HG03439 (cell line): ENCODE data around the gene FRS3.
A peak's percentile ranks its signal among the peaks of the same experiment; 100 is the strongest.

Experiments
- ATAC-seq: cut with Tn5 transposase; IDR thresholded peaks from one replicate; pipeline ENCODE4 v1.9.1; 2021; ENCODE audit warnings: mild to moderate bottlenecking, moderate library complexity; ENCODE audit not compliant: unreplicated experiment

Gene FRS3

DNA sequence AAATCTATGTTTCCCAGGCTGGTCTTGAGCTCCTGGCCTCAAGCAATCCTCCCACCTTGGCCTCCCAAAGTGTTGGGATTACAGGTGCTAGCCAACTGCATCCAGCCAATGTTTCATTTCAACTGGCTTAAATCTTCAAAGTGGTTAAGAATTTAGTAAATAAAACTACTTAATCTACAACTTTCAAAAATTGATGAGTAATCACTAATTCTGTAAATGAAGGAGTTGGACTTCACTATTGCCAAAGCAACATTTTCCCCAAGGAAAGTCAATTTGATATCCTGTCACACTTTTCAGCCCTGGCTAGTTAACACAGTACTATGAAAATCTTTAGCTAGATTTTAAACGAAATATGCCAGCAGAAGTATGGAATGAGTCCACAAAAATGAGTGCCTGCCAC, 11.6 kb upstream of the FRS3 start:
- ATAC-seq, result no peak

DNA sequence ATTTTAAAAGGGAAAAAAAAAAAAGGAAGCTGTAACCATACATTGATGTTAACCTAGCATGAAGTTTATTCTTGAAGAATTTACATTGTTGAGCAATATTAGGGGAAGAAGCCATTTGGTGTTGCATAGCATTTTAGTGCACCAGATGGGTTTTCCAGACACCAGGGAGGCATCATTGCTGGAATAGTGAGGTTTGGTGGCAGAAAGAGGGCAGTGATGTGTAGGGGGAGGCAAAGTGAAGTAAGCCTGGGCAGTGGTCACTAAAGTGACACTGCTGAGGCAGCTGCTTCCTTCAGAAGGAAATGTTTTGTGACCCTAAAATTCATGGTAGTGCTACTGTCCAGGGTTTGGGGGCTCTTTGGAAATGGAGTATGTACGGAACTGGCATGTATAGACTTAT, 10.3 kb upstream of the FRS3 start:
- no peak for ATAC-seq

DNA sequence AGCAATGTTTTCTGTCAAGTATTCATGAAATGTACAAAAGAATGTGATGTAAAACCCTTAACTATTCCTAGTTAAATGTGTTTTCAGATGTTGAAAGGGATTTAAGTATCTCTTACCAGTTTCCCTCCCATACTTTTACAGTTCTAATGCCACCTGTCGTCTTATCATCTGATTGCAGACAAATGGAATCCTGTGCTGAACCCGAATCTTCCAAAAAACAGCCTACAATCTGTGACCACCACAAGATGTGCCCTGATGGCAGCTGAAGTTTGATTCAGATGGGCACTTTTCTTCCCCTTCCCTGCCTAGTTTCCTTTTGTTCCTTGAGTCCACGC, 9.7 kb upstream of the FRS3 start:
- no peak for ATAC-seq

DNA sequence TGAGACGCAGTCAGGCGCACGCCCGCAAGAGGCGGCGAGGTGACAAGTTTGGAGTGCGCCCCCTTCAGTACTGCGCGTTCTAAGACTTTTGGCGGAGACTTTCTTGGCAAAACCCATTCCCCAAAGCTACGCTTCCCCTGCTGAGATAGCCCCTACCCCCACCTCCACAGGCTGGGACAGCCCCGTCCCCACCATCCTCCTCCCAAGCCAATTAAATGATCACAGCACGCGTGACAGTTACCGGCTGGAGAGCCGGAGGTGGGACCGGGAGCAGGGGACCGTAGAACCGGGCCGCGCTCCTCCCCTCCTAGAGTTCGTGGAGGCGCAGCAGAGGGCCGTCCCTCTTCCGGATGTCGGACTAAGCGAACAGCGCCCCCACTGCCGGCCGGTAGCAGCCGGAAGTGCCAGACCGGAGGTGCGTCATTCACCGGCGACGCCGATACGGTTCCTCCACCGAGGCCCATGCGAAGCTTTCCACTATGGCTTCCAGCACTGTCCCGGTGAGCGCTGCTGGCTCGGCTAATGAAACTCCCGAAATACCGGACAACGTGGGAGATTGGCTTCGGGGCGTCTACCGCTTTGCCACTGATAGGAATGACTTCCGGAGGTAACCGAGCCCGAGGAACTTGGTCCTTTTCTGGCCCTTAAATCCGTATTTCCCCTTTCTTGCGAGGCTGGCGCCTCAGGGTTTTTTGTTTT, 7.7 kb upstream of the FRS3 start, which contains the start of gene TOMM6:
TSS of gene TOMM6 (plus strand) at position 476 of the 699 bp plus-strand sequence. CDS start at position 480, 4 bp downstream.
- peak; percentile 83 for ATAC-seq

DNA sequence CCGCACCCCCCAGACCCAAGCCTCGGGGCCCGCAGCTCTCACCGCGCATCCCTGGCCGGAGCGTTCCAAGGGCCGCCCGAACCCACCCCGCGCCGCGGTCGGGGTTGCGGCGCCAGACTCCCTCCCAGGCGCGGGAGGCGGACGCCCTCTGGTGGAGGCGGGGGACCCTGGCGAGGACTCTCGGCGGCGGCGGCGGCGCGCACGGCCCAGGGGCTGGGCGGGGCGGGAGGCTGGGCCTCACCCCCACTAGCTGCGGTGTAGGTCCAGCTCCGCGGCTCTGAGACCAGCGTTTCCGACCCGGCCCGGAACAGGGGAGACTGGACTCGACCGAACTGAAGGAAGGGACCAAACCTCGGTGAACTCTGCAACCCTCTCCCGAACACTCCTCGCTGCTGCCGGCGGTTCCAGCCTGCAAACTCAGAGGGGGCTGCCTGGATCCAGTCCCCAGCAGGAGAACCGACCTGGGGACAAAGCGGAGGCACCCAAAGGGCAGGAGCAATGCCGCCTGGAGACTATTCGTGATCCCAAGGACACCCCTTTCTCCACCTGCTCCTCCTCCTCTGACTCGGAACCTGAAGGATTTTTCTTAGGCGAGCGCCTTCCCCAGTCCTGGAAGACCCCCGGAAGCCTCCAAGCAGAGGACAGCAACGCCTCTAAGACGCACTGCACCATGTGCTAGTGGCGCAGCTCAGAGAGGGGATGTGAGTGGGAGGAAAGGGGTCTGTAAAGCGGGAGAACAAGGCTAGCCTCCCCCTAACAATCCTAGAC, 6.9 kb upstream of the FRS3 start:
- peak; percentile 47 for ATAC-seq

DNA sequence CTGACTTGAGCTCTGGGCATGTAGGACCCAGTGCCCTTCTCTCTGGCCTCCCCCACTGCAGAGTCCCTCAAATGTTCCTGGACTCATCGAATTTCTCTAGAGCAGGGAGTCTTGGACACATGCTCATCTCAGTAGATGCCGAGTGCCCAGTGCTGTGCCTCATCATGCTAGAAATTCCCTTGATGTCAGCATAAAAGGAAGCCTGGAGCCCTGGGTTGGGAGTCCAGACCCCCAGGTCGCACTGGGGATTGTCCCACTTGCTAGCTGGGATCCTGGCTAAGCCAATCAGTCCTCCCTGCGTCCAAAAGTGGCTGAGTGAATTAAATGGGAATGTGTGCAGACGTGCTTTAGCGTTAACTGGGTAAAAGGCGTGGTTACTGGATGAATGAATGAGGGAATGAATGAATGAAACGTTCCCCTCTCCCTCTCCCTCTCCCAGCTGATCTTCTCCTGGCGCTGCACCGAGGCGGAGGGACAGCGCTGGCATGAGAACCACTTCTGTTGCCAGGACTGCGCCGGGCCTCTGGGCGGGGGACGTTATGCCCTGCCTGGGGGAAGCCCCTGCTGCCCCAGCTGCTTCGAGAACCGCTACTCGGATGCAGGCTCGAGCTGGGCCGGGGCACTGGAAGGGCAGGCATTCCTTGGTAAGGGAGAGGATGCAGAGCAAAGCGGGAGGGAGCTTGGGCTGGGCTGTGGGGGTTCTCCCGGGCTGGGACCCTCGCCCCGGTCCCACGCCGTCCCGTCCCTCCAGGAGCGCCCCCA, 6.2 kb upstream of the FRS3 start:
- no peak for ATAC-seq

DNA sequence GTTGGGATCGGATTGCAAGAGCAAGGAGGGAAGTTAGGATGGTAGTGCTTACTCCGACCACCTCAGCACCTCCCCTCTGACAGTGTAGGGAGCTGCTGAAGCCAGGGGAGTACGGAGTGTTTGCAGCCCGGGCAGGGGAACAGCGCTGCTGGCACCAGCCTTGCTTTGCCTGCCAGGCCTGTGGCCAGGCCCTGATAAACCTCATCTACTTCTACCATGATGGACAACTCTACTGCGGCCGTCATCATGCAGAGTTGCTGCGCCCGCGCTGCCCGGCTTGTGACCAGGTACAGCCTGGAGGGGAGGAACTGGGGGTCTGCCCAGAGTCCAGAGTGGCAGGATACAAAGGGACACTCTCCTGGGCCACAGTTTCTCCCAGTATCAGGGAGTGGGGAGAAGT, 5.6 kb upstream of the FRS3 start:
- ATAC-seq, result no peak

DNA sequence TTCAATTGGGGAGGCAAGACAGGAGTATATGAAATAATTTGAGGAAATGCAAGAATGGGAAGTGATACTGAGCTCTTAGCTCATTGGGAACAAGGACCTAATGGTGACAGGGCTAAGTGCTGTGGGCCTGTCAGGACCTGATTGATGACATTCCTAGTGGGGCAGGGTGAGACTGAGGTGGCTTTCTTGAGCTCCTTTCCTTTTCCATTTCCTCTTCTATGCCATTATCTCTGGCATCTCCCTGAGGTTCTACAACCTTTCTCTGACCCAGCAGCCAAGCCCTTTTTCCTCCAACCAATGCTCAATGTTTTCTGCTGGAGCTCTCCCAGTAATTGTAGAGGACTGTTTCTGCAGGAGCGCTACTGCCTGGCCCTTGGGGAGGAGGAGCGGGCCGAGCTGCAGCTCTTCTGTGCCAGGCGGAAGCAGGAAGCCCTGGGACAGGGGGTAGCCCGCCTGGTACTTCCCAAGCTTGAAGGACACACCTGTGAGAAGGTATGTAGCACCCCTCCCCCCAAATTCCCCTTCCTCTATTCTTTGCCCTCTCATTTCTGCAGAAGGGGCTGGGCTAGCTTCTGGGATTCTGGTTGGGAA, 5.0 kb upstream of the FRS3 start:
- ATAC-seq, result no peak

DNA sequence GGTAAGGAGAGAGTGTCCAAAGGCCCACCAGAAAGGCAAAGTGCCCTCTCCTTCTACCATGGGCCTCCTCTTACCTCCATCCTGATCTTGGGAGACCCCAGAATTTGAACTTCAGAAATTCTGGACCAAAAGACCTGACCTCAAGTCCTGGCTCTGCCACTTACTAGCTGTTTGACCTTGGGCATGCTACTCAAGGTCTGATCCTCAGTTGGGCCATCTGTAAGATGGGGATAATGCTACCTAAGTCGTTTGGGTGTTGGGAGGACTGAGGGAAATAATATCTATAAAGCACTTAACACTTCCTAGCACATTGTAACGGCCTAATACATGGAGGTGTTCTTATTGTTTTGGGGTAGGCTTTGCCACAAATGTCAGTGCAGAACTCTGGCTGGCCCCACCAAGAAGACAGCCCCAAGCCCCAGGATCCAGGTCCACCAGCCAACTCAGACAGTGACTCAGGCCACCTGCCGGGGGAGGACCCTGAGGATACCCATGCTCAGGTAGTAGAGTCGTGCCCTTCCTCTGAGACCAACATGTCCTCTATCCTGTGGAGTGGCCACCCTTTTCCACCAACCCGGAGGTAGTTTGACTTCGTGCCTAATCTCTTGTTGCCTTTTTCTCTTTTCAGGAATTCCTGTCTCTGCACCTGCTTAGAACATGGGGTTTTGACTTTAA, 3.5 kb upstream of the FRS3 start:
- no peak for ATAC-seq

DNA sequence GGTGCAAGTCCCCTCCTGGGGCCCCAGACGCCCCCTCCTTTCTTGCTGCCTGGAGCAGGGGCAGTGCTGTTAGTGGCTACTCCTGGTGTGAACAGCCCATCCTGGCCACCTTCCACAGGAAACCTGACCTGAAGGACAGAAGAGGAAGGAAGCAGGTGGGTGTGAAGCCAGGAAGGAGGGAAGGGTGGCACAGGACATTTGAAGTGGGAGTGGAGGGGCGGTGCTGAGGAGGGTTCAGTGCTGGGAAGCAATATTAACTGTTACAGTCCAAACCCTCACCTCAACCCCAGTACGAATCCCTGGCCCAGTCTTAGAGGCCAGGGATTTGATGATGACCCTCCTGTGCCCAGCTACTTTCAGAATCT, 1.6 kb upstream of the FRS3 start:
- no peak for ATAC-seq

DNA sequence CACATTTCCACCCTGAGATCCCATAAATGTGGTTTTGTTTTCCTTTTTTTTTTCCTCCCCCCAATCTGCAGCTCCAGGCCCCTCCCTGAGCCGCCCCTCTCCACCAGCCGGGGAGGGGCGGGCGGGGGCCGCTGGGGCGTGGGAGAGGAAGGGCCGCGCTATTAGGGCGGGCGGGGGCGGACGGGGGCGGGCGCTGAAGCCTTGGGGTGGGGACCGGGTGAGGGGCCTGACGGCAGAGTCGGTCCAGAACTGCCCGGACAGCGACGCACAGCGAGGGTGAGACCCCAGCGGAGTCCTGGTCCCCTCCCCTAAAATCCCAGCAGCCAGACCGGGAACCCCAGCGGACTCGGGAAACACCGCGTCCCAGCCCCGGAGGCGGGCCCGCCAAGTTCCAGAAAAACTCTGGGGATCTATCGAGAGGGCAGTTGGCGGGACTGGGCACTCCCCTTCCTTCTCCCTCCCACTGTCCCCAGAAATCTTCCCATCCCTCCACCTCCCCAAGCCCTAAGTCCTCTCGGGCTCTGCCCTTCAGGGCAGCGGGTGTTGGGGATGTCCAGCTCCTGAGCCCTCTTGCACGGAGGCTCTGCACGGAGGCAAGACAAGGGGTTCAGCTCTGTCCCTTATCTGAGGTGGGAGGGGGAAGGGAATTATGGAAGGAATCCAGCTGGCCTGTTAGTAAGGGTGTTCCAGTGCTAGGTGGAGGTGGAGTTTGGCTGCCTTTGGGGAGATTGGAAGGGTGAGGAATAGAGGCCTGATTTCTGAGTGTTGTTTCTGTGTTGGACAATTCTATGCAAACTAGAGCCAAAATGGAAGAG, 1.1 kb upstream of the FRS3 start, which contains the start of gene PRICKLE4:
TSS of gene PRICKLE4 (plus strand) at position 232 of the 815 bp plus-strand sequence. CDS start 2,692 bp downstream, outside the sequence.
- no peak for ATAC-seq

DNA sequence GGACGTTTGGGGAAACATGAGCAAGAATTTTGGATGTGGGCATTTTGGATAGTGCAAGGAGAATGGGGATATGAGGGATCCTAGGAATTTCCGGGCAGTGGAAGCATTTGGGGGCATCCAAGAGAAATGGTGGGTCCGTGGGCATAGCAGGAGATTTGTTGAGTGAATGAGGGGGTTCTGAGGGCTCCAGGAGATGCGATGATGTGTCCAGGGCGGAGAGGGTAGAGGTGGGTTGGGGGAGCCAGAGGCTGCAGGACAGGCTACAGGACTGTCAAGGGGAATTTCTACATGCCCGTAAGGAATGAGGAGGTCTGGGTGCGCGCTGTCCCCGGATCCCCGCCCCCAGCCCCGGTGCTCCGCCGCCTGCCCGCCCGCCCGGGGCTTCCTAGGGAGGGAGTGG, 364 bp downstream of the FRS3 start:
- peak; percentile 6 for ATAC-seq

DNA sequence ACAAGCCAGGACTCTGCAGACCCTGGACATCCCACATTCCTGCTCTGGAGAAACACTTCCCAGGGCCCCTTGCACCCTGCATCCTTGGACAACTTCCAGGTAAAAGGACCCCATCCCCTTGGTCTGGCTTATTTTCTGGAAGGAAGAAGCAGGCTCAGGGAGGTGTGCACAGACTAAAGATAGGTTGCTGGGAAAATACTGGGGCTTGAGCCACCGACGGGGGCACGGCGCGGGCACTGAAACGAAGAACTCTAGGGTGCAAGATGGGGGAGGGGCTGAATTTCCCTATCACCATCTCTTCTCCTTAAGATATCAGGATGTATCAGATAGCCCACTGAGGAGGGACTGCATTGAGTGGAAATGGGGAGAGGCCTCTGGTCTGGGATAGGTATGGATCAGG, 805 bp downstream of the FRS3 start:
- no peak for ATAC-seq

DNA sequence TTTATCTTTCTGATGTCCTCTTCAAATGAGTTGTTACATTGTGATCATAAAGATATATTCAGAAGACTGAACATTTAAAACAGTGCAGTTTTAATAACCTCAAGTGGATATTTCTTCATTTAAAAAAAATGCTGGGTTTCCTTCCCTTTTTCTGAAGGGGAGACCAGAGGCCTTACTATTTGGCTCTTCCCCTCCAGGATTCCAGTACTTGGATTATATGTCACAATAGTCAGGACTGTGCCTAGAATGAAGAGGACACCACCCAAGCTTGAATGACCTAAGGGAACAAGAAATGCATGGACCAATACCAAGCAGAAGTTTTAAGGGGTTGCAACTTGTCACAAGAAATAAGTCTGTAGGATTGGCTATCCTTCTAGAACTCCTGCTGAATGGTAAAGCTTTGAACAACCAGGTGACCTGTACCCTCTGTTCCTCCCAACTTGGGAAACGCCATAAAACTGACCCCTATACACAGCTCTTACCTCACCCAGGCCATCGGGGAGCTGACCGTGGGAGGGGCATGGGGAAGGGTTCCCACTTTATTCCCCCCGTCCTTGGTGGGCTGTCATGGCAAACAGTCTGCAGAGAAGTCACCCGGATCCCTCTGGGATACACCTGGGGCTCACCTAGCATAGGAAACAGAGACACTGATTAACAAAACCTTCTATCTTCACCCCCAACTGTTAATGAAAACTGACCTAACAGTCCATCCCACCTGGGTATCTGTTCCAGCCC, 2.0 kb downstream of the FRS3 start:
- no peak for ATAC-seq

DNA sequence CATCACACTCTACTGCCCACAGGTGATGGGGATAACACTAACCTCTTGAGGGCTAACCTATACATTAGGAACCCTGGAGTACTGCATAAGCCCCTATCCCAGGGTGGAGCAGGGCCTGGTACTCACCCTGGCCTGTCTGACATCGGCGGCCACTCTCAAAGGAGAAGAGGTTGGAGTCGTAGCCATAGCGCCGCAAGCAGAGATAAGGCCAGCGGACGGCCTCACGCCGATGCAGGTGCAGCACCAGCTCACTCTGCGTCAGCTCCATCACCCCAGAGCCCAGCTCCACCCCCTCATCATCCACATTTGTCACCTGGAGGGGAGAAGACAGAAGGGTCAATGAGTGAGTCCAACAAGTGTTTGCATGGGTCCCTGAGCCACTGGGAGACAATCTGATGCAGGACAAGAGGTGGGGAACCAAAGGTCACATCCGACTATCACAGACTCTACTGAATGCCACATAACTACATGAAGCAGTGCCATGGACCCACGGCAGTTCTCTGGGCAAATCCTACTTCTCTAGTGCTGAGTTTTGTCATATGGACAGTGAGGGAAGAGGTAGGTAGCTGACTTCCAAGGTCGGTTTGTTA, 4.3 kb downstream of the FRS3 start:
- ATAC-seq, result no peak

DNA sequence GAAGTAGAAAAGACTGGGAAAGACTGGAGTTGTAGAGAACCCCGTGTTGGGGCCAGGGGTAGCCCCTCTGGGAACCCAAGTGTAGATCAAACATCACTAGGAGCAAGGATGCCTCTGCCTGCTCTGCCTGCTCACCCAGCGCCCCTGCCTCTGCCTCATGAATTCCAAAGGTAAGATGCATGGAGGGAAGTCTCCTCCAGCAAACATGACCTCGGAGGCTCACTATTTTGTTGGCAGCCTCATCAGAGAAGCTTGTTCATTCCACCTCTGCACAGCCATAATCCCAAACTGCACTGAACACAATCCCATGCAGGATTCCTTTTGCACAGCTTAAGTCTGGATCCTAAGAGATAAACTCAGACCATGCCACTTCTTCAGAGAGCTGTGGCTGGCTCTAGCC, 4.9 kb downstream of the FRS3 start:
- ATAC-seq, result no peak

DNA sequence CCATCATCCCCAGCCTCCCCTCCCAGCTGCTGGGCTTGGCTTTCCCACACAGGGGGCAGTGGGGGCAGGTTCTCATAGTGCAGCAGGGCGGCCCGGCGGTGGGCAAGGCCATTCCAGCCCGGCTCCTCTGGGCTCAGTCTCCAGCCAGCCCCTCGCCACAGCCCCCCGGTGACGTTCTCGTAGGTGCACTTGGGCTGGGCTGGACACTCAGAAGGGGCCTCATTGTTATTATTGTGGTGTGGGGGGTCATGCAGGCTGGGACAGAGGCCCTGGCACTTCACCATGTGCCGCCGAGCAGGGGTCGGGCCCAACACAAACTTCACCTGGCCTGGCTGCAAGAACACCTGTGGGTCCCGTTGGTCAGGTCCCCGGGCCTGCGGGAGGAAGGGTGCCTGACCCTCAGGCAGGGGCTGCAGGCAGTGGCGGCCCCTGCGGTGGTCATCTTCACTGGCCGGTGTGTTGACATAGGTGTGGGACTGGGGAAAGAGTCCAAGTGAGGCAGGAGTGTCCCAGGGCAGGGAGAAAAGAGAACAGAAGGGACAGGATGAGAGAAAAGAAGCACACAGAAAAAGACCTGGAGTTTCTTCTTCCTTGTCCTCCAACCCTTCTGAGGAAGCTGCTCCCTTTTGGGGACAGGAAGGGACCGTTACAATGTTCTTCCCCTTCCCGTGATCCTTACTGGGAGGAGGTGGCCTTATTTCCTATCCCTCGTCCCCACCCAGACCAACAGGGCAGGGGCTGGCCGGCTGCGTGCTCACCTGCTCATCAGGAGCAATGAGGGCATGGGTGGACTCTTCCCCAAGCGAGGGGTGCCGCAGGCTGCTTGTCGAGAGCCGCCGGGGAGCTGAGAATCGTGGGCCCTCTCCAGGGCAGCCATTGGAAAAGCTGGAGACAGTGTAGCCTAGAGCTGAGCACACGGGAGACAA, 8.4 kb downstream of the FRS3 start:
- no peak for ATAC-seq
